Measurements from ENCODE around the gene HNF1A. TPM values are rescaled to one million over a fixed set of nuclear protein-coding genes. Genes with fewer than 3 reads are reported as not detected.
A peak's percentile ranks its signal among the peaks of the same experiment; 100 is the strongest.

Gene HNF1A
- total and polyA plus RNA-seq, 9 of the 15 experiments (the other 6 are each of a cell fraction or from before 2014, with no cell fraction given), result not detected

DNA sequence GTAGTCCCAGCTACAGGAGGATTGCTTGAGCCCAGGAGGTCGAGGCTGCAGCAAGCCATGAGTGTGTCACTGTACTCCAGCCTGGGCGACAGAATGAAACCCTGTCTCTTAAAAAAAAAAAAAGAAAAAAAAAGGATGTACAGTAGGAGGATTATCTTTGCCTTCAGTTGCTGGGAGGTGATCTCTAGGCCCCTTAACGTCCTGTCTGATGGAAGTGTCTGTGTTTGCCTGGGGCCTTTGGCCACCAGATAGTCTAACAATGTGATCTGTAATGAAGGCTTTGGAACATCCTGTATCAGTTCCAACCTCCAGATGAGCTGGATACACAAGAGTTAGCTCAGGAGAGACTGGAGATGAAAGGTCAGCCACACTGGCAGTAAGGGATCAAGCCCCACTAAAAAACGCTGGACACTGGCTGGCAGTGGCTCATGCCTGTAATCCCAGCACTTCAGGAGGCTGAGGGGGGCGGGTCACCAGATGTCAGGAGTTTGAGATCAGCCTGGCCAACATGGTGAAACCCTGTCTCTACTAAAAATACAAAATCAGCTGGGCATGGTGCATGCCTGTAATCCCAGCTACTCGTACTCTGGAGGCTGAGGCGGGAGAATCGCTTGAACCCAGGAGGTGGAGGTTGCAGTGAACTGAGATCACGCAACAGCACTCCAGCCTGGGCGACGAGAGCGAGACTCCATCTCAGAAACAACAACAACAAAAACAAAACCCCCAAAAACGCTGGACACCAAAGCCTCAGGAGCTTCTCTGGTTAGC is 19.0 kb upstream of the HNF1A start:
- H3K4me1 ChIP-seq (replicated peaks in 1 of 2; ENCODE audit: control insufficient read depth in 2 of 2, insufficient read depth in 2 of 2, low read length in 2 of 2), result peaks cover 11 to 22% of the 10 kb centered on the region in 2 experiments; a peak in 4 of 5 replicates
- no peaks in the 10 kb centered on the region for H3K9me1 ChIP-seq (ENCODE audit: control insufficient read depth, insufficient read depth, low read length)
- TF ChIP-seq RCOR1 (IDR thresholded peaks at IDR 0.05; ENCODE audit: borderline replicate concordance in 1 of 2, low read depth in 2 of 2, low read length in 2 of 2) (0 out of 4 replicates have a peak, but pooled peaks of 1 of the 2 experiments have one; percentile 17), EP300 (IDR thresholded peaks at IDR 0.05; ENCODE audit: low read length) (peak; percentile 21; the same call in 1 of the 2 replicates), ARID1B (IDR thresholded peaks at IDR 0.05) (no peak; the same call in 1 of the 2 replicates), ZNF384 (IDR thresholded peaks at IDR 0.05; ENCODE audit: low read depth, low read length) (peak; percentile 53; the same call in 1 of the 2 replicates), BCOR (IDR thresholded peaks at IDR 0.05) (peak; percentile 45; the same call in 1 of the 2 replicates), CBFA2T2 (conservative IDR thresholded peaks at IDR 0.05) (peak; percentile 34; the same call in 1 of the 2 replicates), ESRRA (IDR thresholded peaks at IDR 0.05; ENCODE audit: borderline replicate concordance, low read depth) (no peak), NCOR1 (IDR thresholded peaks at IDR 0.05) (peak; percentile 31), CBFA2T3 (IDR thresholded peaks at IDR 0.05) (peak; percentile 72)
- TF ChIP-seq, protein P1, sequence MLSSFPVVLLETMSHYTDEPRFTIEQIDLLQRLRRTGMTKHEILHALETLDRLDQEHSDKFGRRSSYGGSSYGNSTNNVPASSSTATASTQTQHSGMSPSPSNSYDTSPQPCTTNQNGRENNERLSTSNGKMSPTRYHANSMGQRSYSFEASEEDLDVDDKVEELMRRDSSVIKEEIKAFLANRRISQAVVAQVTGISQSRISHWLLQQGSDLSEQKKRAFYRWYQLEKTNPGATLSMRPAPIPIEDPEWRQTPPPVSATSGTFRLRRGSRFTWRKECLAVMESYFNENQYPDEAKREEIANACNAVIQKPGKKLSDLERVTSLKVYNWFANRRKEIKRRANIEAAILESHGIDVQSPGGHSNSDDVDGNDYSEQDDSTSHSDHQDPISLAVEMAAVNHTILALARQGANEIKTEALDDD (IDR thresholded peaks at IDR 0.05), result 0 out of 2 replicates have a peak, but pooled peaks have one; percentile 12
- peak; percentile 58 for FAIRE-seq
- peak overlapping the region; percentile 48 for H3K4me2 ChIP-seq (ENCODE audit: insufficient read depth, low read length)
- no peak overlapping the region for H3K4me3 ChIP-seq
- ATAC-seq, result peak; percentile 50
- H4K20me1 ChIP-seq (replicated peaks; ENCODE audit: control insufficient read depth, insufficient read depth, low read length), result no peaks in the 10 kb centered on the region
- H3K9me3 ChIP-seq (replicated peaks; ENCODE audit: control insufficient read depth, insufficient read depth, low read depth, low read length), result no peaks in the 10 kb centered on the region
- intact Hi-C loops (cut with micrococcal nuclease), result no loop called here
- H3K27me3 ChIP-seq (ENCODE audit: control insufficient read depth in 2 of 2, insufficient read depth in 2 of 2, low read length in 2 of 2), result no peaks in the 10 kb centered on the region
- ChIA-PET CTCF (ENCODE audit: low intra/inter-chr PET ratio) (no interaction called here), POLR2A (interaction anchor here (1.5 to 1.6 kb wide), 2 partner anchors 13 to 20 kb away, joined by 3 to 4 read pairs; no protein-coding TSS in a partner anchor)
- WGBS (ENCODE audit: insufficient coverage, low coverage, missing lambda C conversion rate), result 31% methylated on average over 13 of the region's 13 CpGs
- H3K9ac ChIP-seq (ENCODE audit: insufficient read depth in 1 of 2, low read depth in 2 of 2, low read length in 2 of 2), result peak overlapping the region; percentile 31 to 73; a peak in 2 of 4 replicates
- H3K36me3 ChIP-seq (ENCODE audit: control insufficient read depth, insufficient read depth, low read length), result no peaks in the 10 kb centered on the region
- H3K27ac ChIP-seq (ENCODE audit: extremely low read depth, low read depth, low read length), result peak overlapping the region; percentile 41
- in situ Hi-C loops (cut with MboI), result no loop called here
- peak overlapping the region; percentile 89 for H2AFZ ChIP-seq (ENCODE audit: low read depth, low read length)
- H3K79me2 ChIP-seq (ENCODE audit: control insufficient read depth, insufficient read depth, low read length), result no peaks in the 10 kb centered on the region
- DNase-seq (ENCODE audit: extremely low read depth in 1 of 4, low spot score in 3 of 4), result peak in 2 of 4 experiments; percentile 23 to 39
- no TSS peak for BruUV-seq (replicated peaks)

All from K562 (cell line).